Measurements from ENCODE around the gene RHOA.

DNA sequence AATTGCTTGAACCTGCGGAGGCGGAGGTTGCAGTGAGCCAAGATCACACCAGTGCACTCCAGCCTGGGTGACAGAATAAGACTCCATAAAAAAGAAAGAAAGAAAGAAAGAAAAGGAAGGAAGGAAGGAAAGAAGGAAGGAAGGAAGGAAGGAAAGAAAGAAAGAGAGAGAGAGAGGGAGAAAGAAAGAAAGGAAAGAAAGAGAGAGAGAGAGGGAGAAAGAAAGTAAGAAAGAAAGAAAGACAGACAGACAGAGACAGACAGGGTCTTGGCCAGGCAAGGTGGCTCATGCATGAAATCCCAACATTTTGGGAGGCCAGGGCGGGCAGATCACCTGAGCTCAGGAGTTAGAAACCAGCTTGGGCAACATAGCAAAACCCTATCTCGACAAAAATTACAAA is 41.8 kb upstream of the RHOA start:
- TF ChIP-seq POLR2A (IDR thresholded peaks at IDR 0.05) (no peak), POLR2AphosphoS5 (IDR thresholded peaks at IDR 0.05) (no peak)
- TF ChIP-seq, protein P1, sequence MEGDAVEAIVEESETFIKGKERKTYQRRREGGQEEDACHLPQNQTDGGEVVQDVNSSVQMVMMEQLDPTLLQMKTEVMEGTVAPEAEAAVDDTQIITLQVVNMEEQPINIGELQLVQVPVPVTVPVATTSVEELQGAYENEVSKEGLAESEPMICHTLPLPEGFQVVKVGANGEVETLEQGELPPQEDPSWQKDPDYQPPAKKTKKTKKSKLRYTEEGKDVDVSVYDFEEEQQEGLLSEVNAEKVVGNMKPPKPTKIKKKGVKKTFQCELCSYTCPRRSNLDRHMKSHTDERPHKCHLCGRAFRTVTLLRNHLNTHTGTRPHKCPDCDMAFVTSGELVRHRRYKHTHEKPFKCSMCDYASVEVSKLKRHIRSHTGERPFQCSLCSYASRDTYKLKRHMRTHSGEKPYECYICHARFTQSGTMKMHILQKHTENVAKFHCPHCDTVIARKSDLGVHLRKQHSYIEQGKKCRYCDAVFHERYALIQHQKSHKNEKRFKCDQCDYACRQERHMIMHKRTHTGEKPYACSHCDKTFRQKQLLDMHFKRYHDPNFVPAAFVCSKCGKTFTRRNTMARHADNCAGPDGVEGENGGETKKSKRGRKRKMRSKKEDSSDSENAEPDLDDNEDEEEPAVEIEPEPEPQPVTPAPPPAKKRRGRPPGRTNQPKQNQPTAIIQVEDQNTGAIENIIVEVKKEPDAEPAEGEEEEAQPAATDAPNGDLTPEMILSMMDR (IDR thresholded peaks at IDR 0.05): no peak
